Measurements from ENCODE around the gene KRT5.

- TF ChIP-seq POLR2A (IDR thresholded peaks at IDR 0.05) = no peak
- TF ChIP-seq CTCF (IDR thresholded peaks at IDR 0.05) = no peak
- TF ChIP-seq EP300 (IDR thresholded peaks at IDR 0.05) = no peak
- TF ChIP-seq POLR2AphosphoS5 (IDR thresholded peaks at IDR 0.05) = no peak
Observed at GRCh38 chr12:52515927-52516831, 4.0 kb downstream of the KRT5 start.
